OCI-LY3 (cell line): ENCODE results near the gene ADRA2A.

Experiments used
- H2AFZ ChIP-seq: fragments of 200-600, 300-600 bp; shearing (Covaris generic); 2 replicates; pipeline ENCODE4 v1.6.0; 2014; ENCODE audit warnings: antibody characterized with exemption, low read depth, low read length
- H3K27ac ChIP-seq: fragments of 200-600, 300-600 bp; sonication (generic); 2 replicates; pipeline ENCODE4 v1.5.1; 2014; ENCODE audit warnings: mild to moderate bottlenecking, low read length, moderate library complexity, mixed read lengths
- H3K27me3 ChIP-seq: fragments of 200-600, 300-600 bp; sonication (generic); 2 replicates; pipeline ENCODE4 v1.6.1; 2014; ENCODE audit warnings: low read depth, low read length, mixed read lengths
- H3K36me3 ChIP-seq: fragments of 200-600, 300-600 bp; sonication (generic); replicated peaks from 2 replicates; pipeline ENCODE3; 2014; ENCODE audit warnings: low read depth, low read length, mixed read lengths
- H3K4me1 ChIP-seq: fragments of 300-600, 200-600 bp; sonication (generic); 2 replicates; pipeline ENCODE4 v1.6.1; 2014; ENCODE audit warnings: low read length, mixed read lengths
- H3K4me2 ChIP-seq: fragments of 200-600, 300-600 bp; sonication (generic); 2 replicates; pipeline ENCODE4 v1.6.1; 2014; ENCODE audit warnings: low read length, mixed read lengths
- H3K4me3 ChIP-seq: fragments of 300-600, 200-600 bp; sonication (generic); 2 replicates; pipeline ENCODE4 v1.5.1; 2014; ENCODE audit warnings: antibody characterized with exemption, mild to moderate bottlenecking, low read length, moderate library complexity
- H3K79me2 ChIP-seq: fragments of 300-600, 200-600 bp; shearing (Covaris generic); 2 replicates; pipeline ENCODE4 v1.6.1; 2014; ENCODE audit warnings: mild to moderate bottlenecking, low read length, mixed read lengths
- H3K9ac ChIP-seq: fragments of 300-600, 200-600 bp; shearing (Covaris generic); 2 replicates; pipeline ENCODE4 v1.6.0; 2014; ENCODE audit warnings: mild to moderate bottlenecking, low read length, moderate library complexity
- H3K9me3 ChIP-seq: fragments of 200-600, 300-600 bp; shearing (Covaris generic); 2 replicates; pipeline ENCODE4 v1.6.1; 2014; ENCODE audit warnings: low read length, mixed read lengths; ENCODE audit not compliant: insufficient read depth
- H4K20me1 ChIP-seq: fragments of 200-600, 300-600 bp; sonication (generic); 2 replicates; pipeline ENCODE4 v1.6.1; 2016; ENCODE audit warnings: low read length, mixed read lengths; ENCODE audit not compliant: insufficient read depth
- EZH2phosphoT487 ChIP-seq: fragments of 200-600 bp; shearing (Covaris generic); IDR thresholded peaks from 2 replicates; pipeline ENCODE4 v1.6.1; 2018; ENCODE audit warnings: antibody characterized with exemption, mixed run types, low read depth
- TF ChIP-seq, protein P1 (sequence below): fragments of 200-600, 300-600 bp; sonication (generic); IDR thresholded peaks from 2 replicates; pipeline ENCODE4 v1.5.1; 2014; ENCODE audit warnings: antibody characterized with exemption, low read length, low read depth

The ADRA2A gene

DNA sequence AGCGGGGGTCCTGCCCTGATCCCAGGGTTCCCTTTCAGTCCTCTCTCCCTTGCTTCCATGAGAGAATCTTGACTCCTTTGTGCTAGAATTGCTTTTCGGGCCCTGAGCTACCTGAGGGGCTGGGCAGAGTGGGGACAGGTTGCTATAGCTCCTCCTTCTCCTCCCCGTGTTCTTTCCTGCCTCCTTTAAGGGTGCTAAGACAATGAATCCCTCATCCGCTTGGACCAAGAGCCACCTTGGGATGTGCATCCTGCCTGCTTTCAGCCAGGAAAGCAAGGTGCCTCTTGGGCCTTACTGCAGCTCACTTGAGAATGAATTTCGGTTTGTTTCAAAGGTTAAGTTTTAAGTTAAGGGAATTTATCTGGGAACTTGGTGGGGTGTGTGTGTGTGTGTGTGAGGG lies 53.6 kb downstream of the ADRA2A start:
- no peaks in the 10 kb centered on the region for H3K79me2 ChIP-seq
- no peak overlapping the region for H3K9ac ChIP-seq
- H2AFZ ChIP-seq, result no peak overlapping the region

More for the DNA sequence above, 53.6 kb downstream of the ADRA2A start:
- Histone ChIP-seq H4K20me1 (no peaks in the 10 kb centered on the region), H3K4me1 (no peaks in the 10 kb centered on the region), H3K4me3 (no peak overlapping the region), H3K27me3 (peaks cover 14% of the 10 kb centered on the region), H3K27ac (no peak overlapping the region), H3K9me3 (no peaks in the 10 kb centered on the region), H3K36me3 (no peaks in the 10 kb centered on the region), H3K4me2 (no peak overlapping the region)
- TF ChIP-seq, protein P1, sequence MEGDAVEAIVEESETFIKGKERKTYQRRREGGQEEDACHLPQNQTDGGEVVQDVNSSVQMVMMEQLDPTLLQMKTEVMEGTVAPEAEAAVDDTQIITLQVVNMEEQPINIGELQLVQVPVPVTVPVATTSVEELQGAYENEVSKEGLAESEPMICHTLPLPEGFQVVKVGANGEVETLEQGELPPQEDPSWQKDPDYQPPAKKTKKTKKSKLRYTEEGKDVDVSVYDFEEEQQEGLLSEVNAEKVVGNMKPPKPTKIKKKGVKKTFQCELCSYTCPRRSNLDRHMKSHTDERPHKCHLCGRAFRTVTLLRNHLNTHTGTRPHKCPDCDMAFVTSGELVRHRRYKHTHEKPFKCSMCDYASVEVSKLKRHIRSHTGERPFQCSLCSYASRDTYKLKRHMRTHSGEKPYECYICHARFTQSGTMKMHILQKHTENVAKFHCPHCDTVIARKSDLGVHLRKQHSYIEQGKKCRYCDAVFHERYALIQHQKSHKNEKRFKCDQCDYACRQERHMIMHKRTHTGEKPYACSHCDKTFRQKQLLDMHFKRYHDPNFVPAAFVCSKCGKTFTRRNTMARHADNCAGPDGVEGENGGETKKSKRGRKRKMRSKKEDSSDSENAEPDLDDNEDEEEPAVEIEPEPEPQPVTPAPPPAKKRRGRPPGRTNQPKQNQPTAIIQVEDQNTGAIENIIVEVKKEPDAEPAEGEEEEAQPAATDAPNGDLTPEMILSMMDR, result no peak
- TF ChIP-seq EZH2phosphoT487, result no peak
